ENCODE measurements around the gene MYO5C.

DNA sequence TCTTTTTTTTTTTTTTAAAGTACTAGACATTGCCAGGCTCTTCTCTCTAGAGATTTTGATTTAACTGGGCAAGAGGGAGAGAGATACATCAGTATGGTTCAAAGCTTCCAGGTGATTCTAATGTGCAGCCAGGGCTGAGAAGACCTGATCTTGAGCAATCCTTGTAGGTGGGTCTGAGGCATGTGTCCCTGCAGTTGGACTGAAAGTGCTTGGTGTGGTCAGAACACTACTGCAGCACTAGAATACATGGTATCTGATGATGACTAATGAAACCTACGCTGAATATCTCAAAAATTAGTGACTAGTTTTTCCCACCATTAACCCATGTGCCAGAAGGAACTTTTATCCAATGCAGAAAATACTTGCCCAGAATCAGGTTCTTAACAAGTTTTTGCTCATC is 34.4 kb upstream of the MYO5C start:
- TF ChIP-seq RFX5 (IDR thresholded peaks at IDR 0.05; ENCODE audit: low read depth, low read length) (no peak), CTCF (conservative IDR thresholded peaks at IDR 0.05; ENCODE audit: low read depth, low read length) (no peak), POLR2A (IDR thresholded peaks at IDR 0.05; ENCODE audit: low read depth, low read length) (no peak)
